ENCODE measurements around the gene PREPL. TPM values are rescaled to one million over a fixed set of nuclear protein-coding genes. Genes with fewer than 3 reads are reported as not detected.

The PREPL gene
- polyA plus RNA-seq, 3 donors: 2.6 to 10.8 (median 8.0) TPM

GRCh38 chr2:44342854-44343253 lies 18.4 kb downstream of the PREPL start:
- H3K36me3 Mint-ChIP-seq: peaks cover 41 to 43% of the 10 kb centered on the region in 2 donors
- WGBS (ENCODE audit: insufficient coverage): 100% methylated on average over 1 of the region's 1 CpG
- peaks cover 33 to 71% of the 10 kb centered on the region in 2 donors for H3K36me3 ChIP-seq (replicated peaks in 1 of 2; ENCODE audit: control insufficient read depth in 1 of 2, insufficient read depth in 2 of 2, low read length in 2 of 2)

GRCh38 chr2:44335806-44336538 lies 25.3 kb downstream of the PREPL start:
- Histone ChIP-seq H2AFZ (ENCODE audit: insufficient read depth, low read depth, low read length, poor library complexity, severe bottlenecking) (no peak overlapping the region), H3K4me2 (replicated peaks; ENCODE audit: extremely low read depth, low read length, poor library complexity, severe bottlenecking) (no peak overlapping the region), H3K79me2 (ENCODE audit: insufficient read depth, low read length) (no peaks in the 10 kb centered on the region), H3K9me3 (replicated peaks in 1 of 2; ENCODE audit: control insufficient read depth in 1 of 2, insufficient read depth in 1 of 2, low read length in 2 of 2) (no peaks in the 10 kb centered on the region), H3K36me3 (replicated peaks in 1 of 2; ENCODE audit: control insufficient read depth in 1 of 2, insufficient read depth in 2 of 2, low read length in 2 of 2) (peaks cover 27 to 75% of the 10 kb centered on the region in 2 donors), H3K9ac (ENCODE audit: insufficient read depth, low read length, poor library complexity, severe bottlenecking) (no peak overlapping the region), H3K27me3 (ENCODE audit: control insufficient read depth in 2 of 2, insufficient read depth in 2 of 2, low read length in 2 of 2) (no peaks in the 10 kb centered on the region), H4K20me1 (ENCODE audit: insufficient read depth, low read length) (no peaks in the 10 kb centered on the region), H3K4me1 (ENCODE audit: control insufficient read depth in 1 of 2, insufficient read depth in 2 of 2, low read length in 2 of 2) (no peaks in the 10 kb centered on the region), H3K4me3 (replicated peaks in 1 of 3; ENCODE audit: low read depth in 2 of 3, low read length in 3 of 3) (no peak overlapping the region), H3K27ac (ENCODE audit: low read depth in 1 of 2, low read length in 2 of 2) (no peak overlapping the region)
- H3K27ac Mint-ChIP-seq: peak overlapping the region in 1 of 7 donors; percentile 10
- no peaks in the 10 kb centered on the region for H3K4me1 Mint-ChIP-seq
- H3K36me3 Mint-ChIP-seq: peaks cover 53 to 62% of the 10 kb centered on the region in 2 donors
- no peak for DNase-seq
- no peaks in the 10 kb centered on the region for H3K27me3 Mint-ChIP-seq (ENCODE audit: low read depth in 3 of 3)
- no peak overlapping the region for H3K4me3 Mint-ChIP-seq
- intact Hi-C loops (cut with micrococcal nuclease): no loop called here
- TF ChIP-seq, protein P1, sequence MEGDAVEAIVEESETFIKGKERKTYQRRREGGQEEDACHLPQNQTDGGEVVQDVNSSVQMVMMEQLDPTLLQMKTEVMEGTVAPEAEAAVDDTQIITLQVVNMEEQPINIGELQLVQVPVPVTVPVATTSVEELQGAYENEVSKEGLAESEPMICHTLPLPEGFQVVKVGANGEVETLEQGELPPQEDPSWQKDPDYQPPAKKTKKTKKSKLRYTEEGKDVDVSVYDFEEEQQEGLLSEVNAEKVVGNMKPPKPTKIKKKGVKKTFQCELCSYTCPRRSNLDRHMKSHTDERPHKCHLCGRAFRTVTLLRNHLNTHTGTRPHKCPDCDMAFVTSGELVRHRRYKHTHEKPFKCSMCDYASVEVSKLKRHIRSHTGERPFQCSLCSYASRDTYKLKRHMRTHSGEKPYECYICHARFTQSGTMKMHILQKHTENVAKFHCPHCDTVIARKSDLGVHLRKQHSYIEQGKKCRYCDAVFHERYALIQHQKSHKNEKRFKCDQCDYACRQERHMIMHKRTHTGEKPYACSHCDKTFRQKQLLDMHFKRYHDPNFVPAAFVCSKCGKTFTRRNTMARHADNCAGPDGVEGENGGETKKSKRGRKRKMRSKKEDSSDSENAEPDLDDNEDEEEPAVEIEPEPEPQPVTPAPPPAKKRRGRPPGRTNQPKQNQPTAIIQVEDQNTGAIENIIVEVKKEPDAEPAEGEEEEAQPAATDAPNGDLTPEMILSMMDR (IDR thresholded peaks at IDR 0.05): no peak
- H3K9me3 Mint-ChIP-seq: no peaks in the 10 kb centered on the region
- WGBS (ENCODE audit: insufficient coverage): no CpG with 5 or more reads among the region's 2 CpGs

More at GRCh38 chr2:44342854-44343253, 18.4 kb downstream of the PREPL start:
- H3K27ac Mint-ChIP-seq: no peak overlapping the region
- no peak overlapping the region for H3K4me3 ChIP-seq (replicated peaks in 1 of 3; ENCODE audit: low read depth in 2 of 3, low read length in 3 of 3)
- H3K27me3 Mint-ChIP-seq (ENCODE audit: low read depth in 3 of 3): no peaks in the 10 kb centered on the region
- H3K79me2 ChIP-seq (ENCODE audit: insufficient read depth, low read length): no peaks in the 10 kb centered on the region
- DNase-seq: no peak
- TF ChIP-seq, protein P1 (IDR thresholded peaks at IDR 0.05): peak; percentile 12
- H3K27ac ChIP-seq (ENCODE audit: low read depth in 1 of 2, low read length in 2 of 2): no peak overlapping the region
- no peaks in the 10 kb centered on the region for H3K9me3 ChIP-seq (replicated peaks in 1 of 2; ENCODE audit: control insufficient read depth in 1 of 2, insufficient read depth in 1 of 2, low read length in 2 of 2)
- H2AFZ ChIP-seq (ENCODE audit: insufficient read depth, low read depth, low read length, poor library complexity, severe bottlenecking): no peak overlapping the region
- no peak overlapping the region for H3K9ac ChIP-seq (ENCODE audit: insufficient read depth, low read length, poor library complexity, severe bottlenecking)
- no peaks in the 10 kb centered on the region for H3K27me3 ChIP-seq (ENCODE audit: control insufficient read depth in 2 of 2, insufficient read depth in 2 of 2, low read length in 2 of 2)
- H3K4me3 Mint-ChIP-seq: no peak overlapping the region
- no peaks in the 10 kb centered on the region for H3K4me1 Mint-ChIP-seq
- H3K4me1 ChIP-seq (ENCODE audit: control insufficient read depth in 1 of 2, insufficient read depth in 2 of 2, low read length in 2 of 2): no peaks in the 10 kb centered on the region
- intact Hi-C loops (cut with micrococcal nuclease): loop anchor here in 1 of 2 donors (10.0 kb wide), 1 partner anchor 258 kb away; no protein-coding TSS in a partner anchor
- H4K20me1 ChIP-seq (ENCODE audit: insufficient read depth, low read length): no peaks in the 10 kb centered on the region
- no peaks in the 10 kb centered on the region for H3K9me3 Mint-ChIP-seq
- H3K4me2 ChIP-seq (replicated peaks; ENCODE audit: extremely low read depth, low read length, poor library complexity, severe bottlenecking): no peak overlapping the region

Measured in CD14-positive monocyte (primary cell).